ENCODE measurements around the gene LETM1. TPM values are rescaled to one million over a fixed set of nuclear protein-coding genes. Genes with fewer than 3 reads are reported as not detected.
A peak's percentile ranks its signal among the peaks of the same experiment; 100 is the strongest.

LETM1 gene
- total and polyA plus RNA-seq, 3 experiments from 2014 or later, result 15.5 to 87.3 (median 85.4) TPM

- no peak overlapping the region for H3K27ac Mint-ChIP-seq
- ChIA-PET CTCF (no interaction called here), POLR2A (no interaction called here)
These were observed 82.2 kb downstream of the LETM1 start for GRCh38 chr4:1773754-1774153.

GRCh38 chr4:1772853-1773538, 83.0 kb downstream of the LETM1 start:
- Mint-ChIP-seq H3K27me3 (peaks cover 0 to 12% of the 10 kb centered on the region in 2 donors), H3K4me1 (peaks cover 0 to 8% (median 2%) of the 10 kb centered on the region in 3 donors), H3K4me3 (no peak overlapping the region), H3K27ac (no peak overlapping the region), H3K36me3 (no peaks in the 10 kb centered on the region), H3K9me3 (no peaks in the 10 kb centered on the region)
- Histone ChIP-seq H3K27me3 (ENCODE audit: insufficient read depth, low read length, poor library complexity, severe bottlenecking) (no peaks in the 10 kb centered on the region), H3K9me3 (ENCODE audit: low read length) (no peaks in the 10 kb centered on the region), H3K36me3 (ENCODE audit: insufficient read depth, low read length) (no peaks in the 10 kb centered on the region), H3K4me3 (ENCODE audit: low read length) (no peak overlapping the region), H3K4me1 (ENCODE audit: insufficient read depth, low read length) (no peaks in the 10 kb centered on the region), H3K27ac (ENCODE audit: low read depth, low read length) (no peak overlapping the region)
- POLR2A ChIA-PET, result no interaction called here
- CTCF ChIA-PET, result no interaction called here
- no peak for DNase-seq

More at GRCh38 chr4:1773754-1774153, 82.2 kb downstream of the LETM1 start:
- Histone ChIP-seq H3K27ac (ENCODE audit: low read depth, low read length) (no peak overlapping the region), H3K36me3 (ENCODE audit: insufficient read depth, low read length) (no peaks in the 10 kb centered on the region), H3K27me3 (ENCODE audit: insufficient read depth, low read length, poor library complexity, severe bottlenecking) (no peaks in the 10 kb centered on the region), H3K9me3 (ENCODE audit: low read length) (no peaks in the 10 kb centered on the region), H3K4me3 (ENCODE audit: low read length) (no peak overlapping the region), H3K4me1 (ENCODE audit: insufficient read depth, low read length) (no peaks in the 10 kb centered on the region)
- peaks cover 0 to 3% (median 0%) of the 10 kb centered on the region in 3 donors for H3K4me1 Mint-ChIP-seq
- no peaks in the 10 kb centered on the region for H3K9me3 Mint-ChIP-seq
- H3K27me3 Mint-ChIP-seq, result peaks cover under 1 to 5% of the 10 kb centered on the region in 2 donors
- no peaks in the 10 kb centered on the region for H3K36me3 Mint-ChIP-seq
- no peak overlapping the region for H3K4me3 Mint-ChIP-seq
- DNase-seq, result no peak

- no peaks in the 10 kb centered on the region for H3K36me3 ChIP-seq (ENCODE audit: insufficient read depth, low read length)
- Mint-ChIP-seq H3K27me3 (peaks cover 0 to 14% of the 10 kb centered on the region in 2 donors), H3K4me3 (peak overlapping the region in 1 of 7 donors; percentile 44), H3K9me3 (no peaks in the 10 kb centered on the region), H3K4me1 (peaks cover 0 to 10% (median 2%) of the 10 kb centered on the region in 3 donors), H3K36me3 (no peaks in the 10 kb centered on the region), H3K27ac (no peak overlapping the region)
- ChIA-PET CTCF (no interaction called here), POLR2A (no interaction called here)
- H3K4me3 ChIP-seq (ENCODE audit: low read length), result no peak overlapping the region
- H3K4me1 ChIP-seq (ENCODE audit: insufficient read depth, low read length), result no peaks in the 10 kb centered on the region
- no peak overlapping the region for H3K27ac ChIP-seq (ENCODE audit: low read depth, low read length)
- H3K9me3 ChIP-seq (ENCODE audit: low read length), result no peaks in the 10 kb centered on the region
- H3K27me3 ChIP-seq (ENCODE audit: insufficient read depth, low read length, poor library complexity, severe bottlenecking), result no peaks in the 10 kb centered on the region
- no peak for DNase-seq
These were observed 84.2 kb downstream of the LETM1 start for GRCh38 chr4:1771555-1772305.

- no peak for DNase-seq
- H3K27ac ChIP-seq (ENCODE audit: low read depth, low read length), result no peak overlapping the region
- peaks cover 0 to 14% of the 10 kb centered on the region in 2 donors for H3K27me3 Mint-ChIP-seq
- no peak overlapping the region for H3K27ac Mint-ChIP-seq
- H3K36me3 ChIP-seq (ENCODE audit: insufficient read depth, low read length), result no peaks in the 10 kb centered on the region
- H3K27me3 ChIP-seq (ENCODE audit: insufficient read depth, low read length, poor library complexity, severe bottlenecking), result no peaks in the 10 kb centered on the region
- no peaks in the 10 kb centered on the region for H3K9me3 ChIP-seq (ENCODE audit: low read length)
- no peak overlapping the region for H3K4me3 ChIP-seq (ENCODE audit: low read length)
- ChIA-PET POLR2A (no interaction called here), CTCF (no interaction called here)
- H3K4me1 ChIP-seq (ENCODE audit: insufficient read depth, low read length), result no peaks in the 10 kb centered on the region
- H3K4me1 Mint-ChIP-seq, result peaks cover 0 to 10% (median 2%) of the 10 kb centered on the region in 3 donors
- no peaks in the 10 kb centered on the region for H3K36me3 Mint-ChIP-seq
- no peaks in the 10 kb centered on the region for H3K9me3 Mint-ChIP-seq
- H3K4me3 Mint-ChIP-seq, result no peak overlapping the region
These were observed 85.1 kb downstream of the LETM1 start for GRCh38 chr4:1770791-1771231.

- CTCF ChIA-PET, result no interaction called here
- no peaks in the 10 kb centered on the region for H3K9me3 Mint-ChIP-seq
- H3K27me3 ChIP-seq (ENCODE audit: insufficient read depth, low read length, poor library complexity, severe bottlenecking), result no peaks in the 10 kb centered on the region
- POLR2A ChIA-PET, result no interaction called here
- H3K4me3 ChIP-seq (ENCODE audit: low read length), result no peak overlapping the region
- H3K4me1 ChIP-seq (ENCODE audit: insufficient read depth, low read length), result no peaks in the 10 kb centered on the region
- H3K4me3 Mint-ChIP-seq, result no peak overlapping the region
- no peak overlapping the region for H3K27ac ChIP-seq (ENCODE audit: low read depth, low read length)
- no peak for DNase-seq
- no peaks in the 10 kb centered on the region for H3K36me3 ChIP-seq (ENCODE audit: insufficient read depth, low read length)
- H3K27me3 Mint-ChIP-seq, result peaks cover 1 to 18% of the 10 kb centered on the region in 2 donors
- H3K27ac Mint-ChIP-seq, result no peak overlapping the region
- H3K4me1 Mint-ChIP-seq, result peaks cover 0 to 15% (median 2%) of the 10 kb centered on the region in 3 donors
- H3K36me3 Mint-ChIP-seq, result no peaks in the 10 kb centered on the region
- H3K9me3 ChIP-seq (ENCODE audit: low read length), result no peaks in the 10 kb centered on the region
These were observed 85.7 kb downstream of the LETM1 start for GRCh38 chr4:1770245-1770644.

GRCh38 chr4:1769692-1770091, 86.3 kb downstream of the LETM1 start:
- no peaks in the 10 kb centered on the region for H3K27me3 ChIP-seq (ENCODE audit: insufficient read depth, low read length, poor library complexity, severe bottlenecking)
- peaks cover 1 to 22% of the 10 kb centered on the region in 2 donors for H3K27me3 Mint-ChIP-seq
- POLR2A ChIA-PET, result no interaction called here

GRCh38 chr4:1768367-1769034, 87.5 kb downstream of the LETM1 start:
- peaks cover 1 to 24% of the 10 kb centered on the region in 2 donors for H3K27me3 Mint-ChIP-seq
- Histone ChIP-seq H3K36me3 (ENCODE audit: insufficient read depth, low read length) (no peaks in the 10 kb centered on the region), H3K4me3 (ENCODE audit: low read length) (no peak overlapping the region), H3K4me1 (ENCODE audit: insufficient read depth, low read length) (no peaks in the 10 kb centered on the region), H3K9me3 (ENCODE audit: low read length) (no peaks in the 10 kb centered on the region), H3K27ac (ENCODE audit: low read depth, low read length) (no peak overlapping the region), H3K27me3 (ENCODE audit: insufficient read depth, low read length, poor library complexity, severe bottlenecking) (no peaks in the 10 kb centered on the region)
- no peaks in the 10 kb centered on the region for H3K36me3 Mint-ChIP-seq
- H3K27ac Mint-ChIP-seq, result no peak overlapping the region
- DNase-seq, result no peak
- ChIA-PET CTCF (no interaction called here), POLR2A (no interaction called here)
- H3K4me1 Mint-ChIP-seq, result peaks cover 0 to 15% (median 2%) of the 10 kb centered on the region in 3 donors
- peak overlapping the region in 5 of 7 donors; percentile 41 to 78 (median 65) for H3K4me3 Mint-ChIP-seq
- H3K9me3 Mint-ChIP-seq, result no peaks in the 10 kb centered on the region

More at GRCh38 chr4:1769692-1770091, 86.3 kb downstream of the LETM1 start:
- Mint-ChIP-seq H3K27ac (no peak overlapping the region), H3K4me1 (peaks cover 0 to 15% (median 2%) of the 10 kb centered on the region in 3 donors), H3K36me3 (no peaks in the 10 kb centered on the region), H3K9me3 (no peaks in the 10 kb centered on the region), H3K4me3 (no peak overlapping the region)
- Histone ChIP-seq H3K36me3 (ENCODE audit: insufficient read depth, low read length) (no peaks in the 10 kb centered on the region), H3K4me1 (ENCODE audit: insufficient read depth, low read length) (no peaks in the 10 kb centered on the region), H3K27ac (ENCODE audit: low read depth, low read length) (no peak overlapping the region), H3K4me3 (ENCODE audit: low read length) (no peak overlapping the region), H3K9me3 (ENCODE audit: low read length) (no peaks in the 10 kb centered on the region)
- CTCF ChIA-PET, result no interaction called here
- DNase-seq, result no peak

All from CD8-positive, alpha-beta memory T cell (primary cell).